GM18868 (cell line): Measurements from ENCODE around the gene EHMT1.
"Not testable (repeated sequence)": the region's sequence is repeated elsewhere in the genome, so short reads cannot be mapped to it uniquely, and the experiment has no call there.

ENCODE experiments used
- ATAC-seq: cut with Tn5 transposase; IDR thresholded peaks from one replicate; pipeline ENCODE4 v1.9.1; 2021; ENCODE audit warnings: mild to moderate bottlenecking, moderate library complexity; ENCODE audit not compliant: unreplicated experiment

Gene EHMT1

GRCh38 chr9:137838576-137838975, 219.8 kb downstream of the EHMT1 start:
- no peak for ATAC-seq

DNA sequence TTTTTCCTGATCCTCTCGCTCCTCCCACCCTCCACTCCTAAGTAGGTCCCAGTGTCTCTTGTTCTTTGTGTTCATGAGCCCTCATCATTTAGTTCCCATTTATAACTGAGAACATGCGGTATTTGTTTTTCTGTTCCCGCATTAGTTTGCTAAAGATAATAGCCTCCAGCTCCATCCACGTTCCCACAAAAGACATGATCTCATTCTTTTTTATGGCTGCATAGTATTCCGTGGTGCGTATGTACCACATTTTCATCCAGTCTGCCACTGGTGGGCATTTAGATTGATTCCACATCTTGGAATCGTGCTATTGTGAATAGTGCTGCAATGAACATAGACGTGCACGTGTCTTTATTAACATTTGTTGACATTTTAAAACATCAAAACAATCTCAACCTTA, 224.6 kb downstream of the EHMT1 start:
- ATAC-seq, result no peak

DNA sequence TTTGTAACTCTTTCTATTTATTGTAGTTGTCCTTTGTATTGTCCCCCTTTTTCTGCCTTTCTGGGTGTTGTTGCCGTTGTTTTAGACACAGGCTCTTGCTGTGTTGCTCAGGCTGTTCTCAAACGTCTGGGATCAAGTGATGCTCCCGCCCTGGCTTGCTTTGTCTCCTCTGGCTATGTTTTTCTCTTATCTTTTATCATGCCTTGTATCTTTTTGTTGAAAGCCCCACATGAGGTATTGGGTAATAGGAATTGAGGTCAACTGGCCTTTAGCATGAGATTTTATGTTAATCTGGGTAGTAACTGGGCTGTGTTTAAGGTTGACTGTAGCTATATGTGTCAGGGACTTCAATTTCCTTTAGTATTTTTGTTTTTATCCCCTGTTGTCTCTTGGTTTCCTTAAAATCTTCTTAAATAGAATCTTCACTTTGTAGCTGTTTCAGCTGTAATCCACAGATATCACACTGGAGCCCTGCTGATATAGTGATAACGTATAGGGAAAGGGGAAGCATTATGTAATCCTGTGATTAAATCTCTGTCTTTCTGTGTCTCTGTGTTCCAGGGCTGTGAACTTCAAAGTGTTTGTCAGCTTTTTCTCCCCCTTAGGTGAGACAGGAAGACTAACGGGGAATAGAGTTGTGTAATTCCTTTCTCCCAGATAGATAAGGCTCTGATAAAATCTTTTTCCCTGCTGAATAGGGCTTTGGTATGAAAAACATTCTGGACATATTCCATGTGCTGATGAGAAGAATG, 232.9 kb downstream of the EHMT1 start:
- no peak for ATAC-seq

DNA sequence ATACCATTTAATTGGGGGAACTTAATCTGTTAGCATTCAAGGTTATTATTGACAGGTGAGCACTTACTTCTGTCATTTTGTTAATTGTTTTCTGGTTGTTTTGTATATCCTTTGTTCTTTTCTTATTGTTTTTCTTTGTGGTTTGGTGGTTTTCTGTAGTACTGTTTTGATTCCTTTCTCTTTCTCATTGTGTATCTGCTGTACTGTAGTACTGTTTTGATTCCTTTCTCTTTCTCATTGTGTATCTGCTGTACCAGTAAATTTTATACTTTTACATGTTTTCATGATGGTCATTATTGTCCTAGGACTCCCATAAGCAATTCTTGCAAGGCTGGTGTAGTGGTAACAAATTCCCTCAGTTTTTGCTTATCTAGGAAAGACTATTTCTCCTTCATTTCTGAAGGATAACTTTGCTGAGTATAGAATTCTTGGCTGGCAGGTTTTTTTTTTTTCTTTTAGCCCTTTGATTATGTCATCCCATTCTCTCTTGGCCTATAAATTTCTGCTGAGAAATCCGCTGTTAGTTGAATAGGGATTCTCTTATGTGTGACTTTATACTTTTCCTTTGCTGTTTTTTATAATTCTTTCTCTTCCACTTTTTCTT, 234.7 kb downstream of the EHMT1 start:
- no peak for ATAC-seq

- ATAC-seq, result no peak
Observed at GRCh38 chr9:137860361-137860760, 241.6 kb downstream of the EHMT1 start.

DNA sequence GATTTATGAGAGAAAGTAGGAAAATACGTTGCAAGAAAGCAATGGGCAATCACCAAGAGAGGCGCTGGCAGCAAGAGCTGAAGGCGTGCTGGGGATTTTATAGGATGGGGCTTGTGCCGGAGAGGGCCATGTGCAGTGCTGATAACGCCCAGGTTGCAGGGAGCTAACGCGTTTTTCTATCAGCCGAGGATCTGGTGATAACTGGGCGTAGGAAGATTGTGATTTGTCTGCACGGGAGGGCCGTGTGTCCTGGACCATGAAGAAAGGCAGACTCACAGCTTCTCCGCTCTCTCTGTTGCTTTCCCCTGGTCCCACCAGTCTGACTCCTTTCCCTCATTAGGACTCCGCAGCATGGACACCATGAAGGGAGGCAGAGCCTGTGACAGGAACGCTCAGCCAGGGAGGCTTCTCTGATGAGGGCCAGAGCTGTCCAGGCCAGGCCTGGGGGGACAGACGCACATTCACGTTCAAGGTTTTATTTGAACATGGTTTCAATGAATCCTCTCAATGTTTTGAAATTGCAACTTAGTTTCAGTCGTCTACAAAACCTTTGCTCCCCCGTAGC, 246.9 kb downstream of the EHMT1 start:
- no peak for ATAC-seq

DNA sequence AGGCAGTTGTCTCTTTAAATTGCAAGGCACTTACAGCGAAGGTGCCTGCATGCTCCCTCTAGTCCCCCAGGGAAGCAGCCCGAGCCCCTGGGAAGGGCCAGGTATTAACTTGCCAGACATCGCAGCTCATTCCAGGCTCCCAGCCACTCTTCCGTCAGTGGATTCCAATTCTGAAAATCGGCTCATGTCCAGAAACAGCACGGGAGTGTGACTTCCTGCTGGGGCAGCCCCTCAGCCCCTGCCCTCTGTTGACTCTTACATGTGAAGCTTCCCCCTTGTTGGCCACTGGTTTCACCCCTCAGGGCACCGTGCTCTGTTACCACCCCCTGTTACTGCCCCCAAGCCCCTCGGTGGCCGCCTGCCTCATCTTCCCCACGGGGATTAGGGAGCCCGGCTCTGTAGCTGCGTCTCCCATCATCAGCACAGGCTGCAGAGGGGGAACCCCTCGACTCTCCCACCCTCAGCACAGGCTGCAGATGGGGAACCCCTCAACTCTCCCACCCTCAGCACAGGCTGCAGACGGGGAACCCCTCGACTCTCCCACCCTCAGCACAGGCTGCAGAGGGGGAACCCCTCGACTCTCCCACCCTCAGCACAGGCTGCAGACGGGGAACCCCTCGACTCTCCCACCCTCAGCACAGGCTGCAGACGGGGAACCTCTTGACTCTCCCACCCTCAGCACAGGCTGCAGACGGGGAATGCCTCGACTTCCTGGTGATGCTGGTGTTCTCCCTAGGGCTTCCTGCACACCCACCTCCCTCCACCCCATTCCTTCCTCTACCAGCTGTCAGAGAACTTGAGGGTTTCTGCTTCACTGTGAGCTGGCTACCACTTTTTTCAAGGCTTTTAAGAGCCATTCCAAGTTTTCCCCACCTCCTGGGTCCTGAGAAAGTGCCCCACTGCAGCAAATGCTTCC, 247.7 kb downstream of the EHMT1 start:
- ATAC-seq, result no peak

DNA sequence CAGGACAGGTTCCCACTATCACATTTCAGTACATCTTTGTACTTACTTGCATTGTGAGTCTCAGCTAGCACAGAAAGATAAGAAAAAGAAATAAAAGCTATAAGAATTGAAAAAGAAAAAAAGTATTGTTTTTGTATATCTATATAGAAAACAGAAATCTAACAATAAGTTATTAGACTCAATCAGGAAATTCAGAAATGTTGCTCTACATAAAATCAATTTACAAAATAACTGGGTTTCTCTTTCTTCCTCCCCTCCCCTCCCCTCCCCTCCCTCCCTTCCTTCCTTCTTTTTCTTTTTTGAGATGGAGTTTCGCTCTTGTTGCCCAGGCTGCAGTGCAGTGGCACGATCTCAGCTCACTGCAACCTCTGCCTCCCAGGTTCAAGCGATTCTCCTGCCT, 251.6 kb downstream of the EHMT1 start:
- no peak for ATAC-seq

DNA sequence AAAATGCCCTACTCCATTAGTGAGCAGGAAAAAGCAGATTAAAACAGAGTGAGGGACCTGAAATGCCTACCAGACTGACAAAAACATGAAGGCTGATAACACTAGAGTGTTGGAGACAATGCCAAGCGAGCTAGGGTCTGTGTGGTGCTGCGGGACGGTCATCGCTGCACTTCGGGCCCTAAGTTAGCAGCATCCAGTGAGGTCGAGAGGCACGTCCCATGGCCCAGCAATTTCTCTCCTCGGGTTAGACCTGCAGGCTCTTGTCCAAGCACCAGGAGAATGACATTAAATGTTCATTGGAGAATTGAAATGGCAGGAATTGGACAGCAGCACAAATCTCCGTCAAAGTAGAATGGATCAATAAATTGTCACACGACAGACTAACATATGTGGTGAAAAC, 253.5 kb downstream of the EHMT1 start:
- ATAC-seq, result no peak

DNA sequence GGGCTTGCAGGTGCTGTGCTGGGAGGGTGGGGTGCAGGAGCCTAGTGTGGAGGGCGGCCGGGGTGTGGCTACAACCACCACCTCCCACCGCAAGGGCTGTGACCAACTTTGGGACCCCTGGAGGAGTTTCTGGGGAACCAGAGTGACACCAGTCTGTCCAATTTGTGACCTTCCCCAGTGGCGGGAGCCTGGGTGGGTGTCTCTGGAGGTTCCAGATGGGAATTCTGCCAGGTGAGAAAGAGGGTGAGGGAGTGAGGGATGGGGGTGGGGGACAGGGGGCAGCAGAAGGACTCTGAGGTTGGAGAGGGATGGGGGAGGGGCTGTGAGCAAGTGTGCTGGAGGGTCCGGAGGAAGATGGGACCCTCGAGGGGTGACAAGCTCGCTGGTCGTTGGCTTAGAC, 254.6 kb downstream of the EHMT1 start:
- ATAC-seq, result no peak

DNA sequence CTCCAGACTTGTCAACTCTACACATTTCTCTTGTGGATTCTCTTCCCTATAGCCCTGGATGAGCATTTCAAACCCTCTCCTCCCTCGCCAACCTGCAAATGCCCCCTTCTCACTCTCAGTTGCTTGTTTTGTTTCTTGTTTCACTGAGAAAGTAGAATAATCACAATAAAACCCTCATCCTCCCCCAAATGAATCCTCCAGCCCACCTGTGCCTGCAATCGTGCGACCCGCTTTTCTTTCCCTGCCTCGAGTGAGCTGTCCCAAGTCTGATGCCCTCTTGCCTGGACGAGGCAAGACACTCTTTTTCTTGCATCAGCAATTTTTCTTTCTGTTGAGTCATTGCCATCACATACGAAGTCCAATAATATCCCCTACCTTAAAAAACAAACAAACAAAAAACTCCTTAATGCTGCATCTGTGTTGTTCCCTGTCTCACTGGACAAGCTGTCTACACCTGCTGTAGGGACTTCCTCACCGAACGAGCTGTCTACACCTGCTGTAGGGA, 255.1 kb downstream of the EHMT1 start:
- no peak for ATAC-seq

GRCh38 chr9:137875354-137875753, 256.5 kb downstream of the EHMT1 start:
- ATAC-seq, result no peak

DNA sequence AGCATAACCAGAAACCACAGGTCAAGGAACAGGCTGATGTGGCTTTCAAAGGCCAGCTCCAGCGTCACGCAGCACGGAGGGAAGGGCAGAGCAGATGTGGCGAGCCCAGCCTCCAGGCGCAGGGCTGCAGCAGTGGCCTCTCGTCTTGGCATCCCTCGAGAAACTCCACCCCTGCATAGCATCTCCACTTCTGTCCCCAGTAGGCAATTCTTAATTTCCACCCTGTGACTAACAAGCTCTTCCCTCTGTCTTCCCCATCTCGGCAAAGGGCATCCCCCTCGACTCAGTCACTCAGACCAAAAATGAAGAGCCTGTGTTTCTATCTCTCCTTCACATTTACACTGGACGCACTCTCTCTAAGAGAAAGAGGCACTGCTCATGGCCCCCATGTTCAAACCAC, 257.0 kb downstream of the EHMT1 start:
- ATAC-seq, result no peak

GRCh38 chr9:137876269-137876668, 257.5 kb downstream of the EHMT1 start:
- no peak for ATAC-seq

DNA sequence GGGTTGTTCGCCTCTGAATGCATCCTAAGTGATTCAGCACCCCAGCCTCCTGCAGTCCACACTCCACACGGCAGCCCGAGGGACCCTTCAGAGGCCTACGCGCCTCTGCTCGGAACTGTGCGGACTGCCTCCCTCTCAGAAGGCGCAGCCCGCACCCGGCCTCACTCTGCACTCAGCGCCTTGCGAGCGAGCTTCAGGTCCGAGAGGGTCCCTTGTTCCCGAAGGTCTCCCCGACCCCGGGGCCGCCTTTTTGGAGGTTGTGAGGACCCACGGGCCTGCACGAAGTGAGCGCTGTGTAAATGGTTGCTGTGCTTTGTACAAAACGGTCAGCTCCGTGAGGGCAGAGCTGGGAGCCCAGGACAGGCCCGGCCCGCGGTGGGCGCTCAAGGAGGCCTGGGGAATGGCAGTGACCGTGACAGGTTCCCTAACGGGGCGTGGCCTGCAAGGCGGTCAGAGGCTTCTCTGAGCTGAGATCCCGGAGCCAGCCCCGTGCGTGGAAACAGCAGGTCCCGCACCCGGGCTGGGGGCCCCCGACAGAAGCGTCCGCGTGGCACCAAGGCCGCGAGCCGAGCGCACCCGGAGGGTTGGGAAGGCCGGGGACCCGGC, 258.1 kb downstream of the EHMT1 start:
- no peak for ATAC-seq

DNA sequence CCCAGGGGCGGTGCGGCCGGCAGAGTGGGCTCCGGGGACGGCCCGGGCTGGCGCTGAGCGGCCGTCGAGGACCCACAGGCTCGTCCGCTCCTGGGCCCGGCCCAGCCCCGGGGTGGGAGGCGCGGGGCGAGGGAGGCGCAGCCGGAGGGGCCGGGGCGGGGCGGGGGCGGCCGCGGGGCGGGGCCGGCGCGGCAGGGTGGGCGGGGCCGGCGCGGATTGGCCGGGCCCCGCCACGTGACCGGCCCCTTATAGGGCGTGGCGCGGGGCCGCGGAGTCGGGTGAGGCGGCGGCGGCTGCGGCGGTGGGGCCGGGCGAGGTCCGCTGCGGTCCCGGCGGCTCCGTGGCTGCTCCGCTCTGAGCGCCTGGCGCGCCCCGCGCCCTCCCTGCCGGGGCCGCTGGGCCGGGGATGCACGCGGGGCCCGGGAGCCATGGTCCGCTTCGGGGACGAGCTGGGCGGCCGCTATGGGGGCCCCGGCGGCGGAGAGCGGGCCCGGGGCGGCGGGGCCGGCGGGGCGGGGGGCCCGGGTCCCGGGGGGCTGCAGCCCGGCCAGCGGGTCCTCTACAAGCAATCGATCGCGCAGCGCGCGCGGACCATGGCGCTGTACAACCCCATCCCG, 258.8 kb downstream of the EHMT1 start, which contains the start of gene CACNA1B:
CACNA1B (plus strand) TSS at position 277 of the 617 bp plus-strand sequence; CDS start at position 429, 152 bp downstream.
- ATAC-seq, result not testable (repeated sequence)

DNA sequence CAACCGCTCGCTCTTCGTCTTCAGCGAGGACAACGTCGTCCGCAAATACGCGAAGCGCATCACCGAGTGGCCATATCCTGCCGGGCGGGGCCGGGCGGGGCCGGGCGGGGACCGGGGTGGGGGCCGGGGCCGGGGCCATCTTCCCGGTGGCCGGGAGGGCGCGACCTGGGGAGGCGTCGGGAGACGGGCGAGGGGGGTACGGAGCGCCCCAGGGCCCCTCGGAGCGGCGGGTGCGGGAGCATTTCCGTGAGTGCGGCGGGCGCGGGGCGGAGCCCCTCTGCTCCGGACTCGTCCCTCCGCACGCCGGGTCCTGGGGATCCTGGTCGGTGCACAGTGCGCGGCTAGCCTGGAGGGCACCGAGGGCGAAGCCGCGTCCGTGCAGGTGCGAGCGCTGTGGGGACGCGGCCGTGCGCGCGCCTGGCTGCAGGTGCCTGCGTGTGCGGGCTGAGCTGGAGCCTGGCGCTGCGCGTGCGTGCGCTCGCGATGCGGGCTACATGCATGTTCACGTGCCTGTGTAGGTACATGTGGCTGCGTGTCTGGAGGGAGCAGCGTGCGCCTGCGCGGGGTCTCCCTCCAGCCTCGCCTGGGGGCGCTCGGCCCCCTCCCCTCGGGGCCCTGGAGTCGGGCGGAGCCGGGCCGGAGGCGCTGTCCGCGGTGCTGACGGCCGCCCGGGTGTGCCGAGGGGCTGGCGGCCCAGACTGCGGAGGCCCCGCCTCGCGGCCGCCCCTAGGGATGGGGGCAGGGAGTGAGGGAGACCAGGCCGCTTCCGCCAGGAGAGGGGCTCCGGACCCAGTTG, 259.5 kb downstream of the EHMT1 start:
- ATAC-seq, result no peak

GRCh38 chr9:137879052-137879451, 260.2 kb downstream of the EHMT1 start:
- ATAC-seq, result no peak

GRCh38 chr9:137879566-137880150, 260.9 kb downstream of the EHMT1 start:
- ATAC-seq, result no peak
